ENCODE measurements around the gene USP7. TPM values are rescaled to one million over a fixed set of nuclear protein-coding genes. Genes with fewer than 3 reads are reported as not detected.

USP7 gene
- total and polyA plus RNA-seq, 10 of the 15 experiments (the other 5 are each of a cell fraction or from before 2014, with no cell fraction given): 16.2 to 133 (median 60.5) TPM

- ChIA-PET CTCF (interaction anchor here (0.8 kb wide), 1 partner anchor 19 kb away, joined by 3 read pairs; no protein-coding TSS in a partner anchor), SMC1A (ENCODE audit: uncharacterized antibody, unreplicated experiment) (interaction anchor here (1.0 kb wide), 1 partner anchor 17 kb away, joined by 3 read pairs; no protein-coding TSS in a partner anchor), RAD21 (ENCODE audit: unreplicated experiment) (no interaction called here), POLR2A (interaction anchor here (0.6 kb wide), 1 partner anchor 194 kb away, joined by 5 read pairs; no protein-coding TSS in a partner anchor)
- Histone ChIP-seq H3K4me1 (ENCODE audit: control insufficient read depth, insufficient read depth, low read length) (peaks cover 9% of the 10 kb centered on the region), H2AFZ (ENCODE audit: control insufficient read depth, low read depth, low read length) (no peak overlapping the region), H3K9ac (ENCODE audit: control insufficient read depth, insufficient read depth, low read length) (no peak overlapping the region), H3K27me3 (replicated peaks in 1 of 2; ENCODE audit: control insufficient read depth in 2 of 2, insufficient read depth in 2 of 2, low read length in 1 of 2) (no peaks in the 10 kb centered on the region), H3K27ac (ENCODE audit: control insufficient read depth, insufficient read depth) (no peak overlapping the region), H3K9me3 (replicated peaks; ENCODE audit: control insufficient read depth, insufficient read depth, low read length) (no peaks in the 10 kb centered on the region), H4K20me1 (ENCODE audit: control insufficient read depth, insufficient read depth) (peaks cover 4% of the 10 kb centered on the region; the same call in 1 of the 2 replicates), H3K79me2 (ENCODE audit: control insufficient read depth, insufficient read depth, low read length) (peaks cover 2% of the 10 kb centered on the region), H3K4me3 (no peak overlapping the region), H3K4me2 (ENCODE audit: control insufficient read depth, insufficient read depth) (no peak overlapping the region), H3K36me3 (ENCODE audit: control insufficient read depth in 2 of 2, insufficient read depth in 2 of 2, low read length in 1 of 2) (peaks cover 32 to 45% of the 10 kb centered on the region in 2 experiments)
- no peak for FAIRE-seq
- intact Hi-C loops (cut with micrococcal nuclease; ENCODE audit: unreplicated experiment) (no loop called here), in situ Hi-C loops (cut with MboI) (no loop called here)
- DNase-seq (ENCODE audit: low read depth, low spot score): no peak
- 57% methylated on average over 5 of the region's 5 CpGs for WGBS (ENCODE audit: insufficient coverage, insufficient replicate concordance, low lambda C conversion rate, missing lambda C conversion rate)
- no peak for ATAC-seq
- BruUV-seq (replicated peaks): no TSS peak
- TF ChIP-seq HSF1 (IDR thresholded peaks at IDR 0.05; ENCODE audit: low read depth, low read length) (no peak), ZNF217 (IDR thresholded peaks at IDR 0.05) (no peak), SMAD1 (IDR thresholded peaks at IDR 0.05; ENCODE audit: low read depth, partially characterized antibody) (no peak), ASH2L (IDR thresholded peaks at IDR 0.05; ENCODE audit: borderline replicate concordance, low read depth) (no peak), WRNIP1 (IDR thresholded peaks at IDR 0.05; ENCODE audit: borderline replicate concordance, low read depth, low read length) (no peak), ATF2 (IDR thresholded peaks at IDR 0.05; ENCODE audit: low read length) (no peak), SUZ12 (IDR thresholded peaks at IDR 0.05; ENCODE audit: unreplicated experiment) (no peak), KAT2A (conservative IDR thresholded peaks at IDR 0.05; ENCODE audit: control insufficient read depth, low read depth, low read length) (no peak)
- TF ChIP-seq, protein P1, sequence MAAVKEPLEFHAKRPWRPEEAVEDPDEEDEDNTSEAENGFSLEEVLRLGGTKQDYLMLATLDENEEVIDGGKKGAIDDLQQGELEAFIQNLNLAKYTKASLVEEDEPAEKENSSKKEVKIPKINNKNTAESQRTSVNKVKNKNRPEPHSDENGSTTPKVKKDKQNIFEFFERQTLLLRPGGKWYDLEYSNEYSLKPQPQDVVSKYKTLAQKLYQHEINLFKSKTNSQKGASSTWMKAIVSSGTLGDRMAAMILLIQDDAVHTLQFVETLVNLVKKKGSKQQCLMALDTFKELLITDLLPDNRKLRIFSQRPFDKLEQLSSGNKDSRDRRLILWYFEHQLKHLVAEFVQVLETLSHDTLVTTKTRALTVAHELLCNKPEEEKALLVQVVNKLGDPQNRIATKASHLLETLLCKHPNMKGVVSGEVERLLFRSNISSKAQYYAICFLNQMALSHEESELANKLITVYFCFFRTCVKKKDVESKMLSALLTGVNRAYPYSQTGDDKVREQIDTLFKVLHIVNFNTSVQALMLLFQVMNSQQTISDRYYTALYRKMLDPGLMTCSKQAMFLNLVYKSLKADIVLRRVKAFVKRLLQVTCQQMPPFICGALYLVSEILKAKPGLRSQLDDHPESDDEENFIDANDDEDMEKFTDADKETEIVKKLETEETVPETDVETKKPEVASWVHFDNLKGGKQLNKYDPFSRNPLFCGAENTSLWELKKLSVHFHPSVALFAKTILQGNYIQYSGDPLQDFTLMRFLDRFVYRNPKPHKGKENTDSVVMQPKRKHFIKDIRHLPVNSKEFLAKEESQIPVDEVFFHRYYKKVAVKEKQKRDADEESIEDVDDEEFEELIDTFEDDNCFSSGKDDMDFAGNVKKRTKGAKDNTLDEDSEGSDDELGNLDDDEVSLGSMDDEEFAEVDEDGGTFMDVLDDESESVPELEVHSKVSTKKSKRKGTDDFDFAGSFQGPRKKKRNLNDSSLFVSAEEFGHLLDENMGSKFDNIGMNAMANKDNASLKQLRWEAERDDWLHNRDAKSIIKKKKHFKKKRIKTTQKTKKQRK (IDR thresholded peaks at IDR 0.05; ENCODE audit: low read depth, low read length): no peak
Observed at GRCh38 chr16:8916541-8917225, 47.0 kb downstream of the USP7 start.

Measured in GM12878 (cell line).